GM18507 (cell line): ENCODE data around the gene CLHC1.
"Not testable (repeated sequence)": the region's sequence is repeated elsewhere in the genome, so short reads cannot be mapped to it uniquely, and the experiment has no call there.

Experiments used
- DNase-seq: peaks from one replicate; pipeline ENCODE4 v3.0.0; 2011; ENCODE audit warnings: low read depth; ENCODE audit not compliant: insufficient read length; ENCODE audit errors: extremely low spot score
- FAIRE-seq: peaks from 2 replicates; lab custom pipeline; 2011; peaks lifted over from hg19 to GRCh38; lab: Jason Lieb, UNC

Gene CLHC1

DNA sequence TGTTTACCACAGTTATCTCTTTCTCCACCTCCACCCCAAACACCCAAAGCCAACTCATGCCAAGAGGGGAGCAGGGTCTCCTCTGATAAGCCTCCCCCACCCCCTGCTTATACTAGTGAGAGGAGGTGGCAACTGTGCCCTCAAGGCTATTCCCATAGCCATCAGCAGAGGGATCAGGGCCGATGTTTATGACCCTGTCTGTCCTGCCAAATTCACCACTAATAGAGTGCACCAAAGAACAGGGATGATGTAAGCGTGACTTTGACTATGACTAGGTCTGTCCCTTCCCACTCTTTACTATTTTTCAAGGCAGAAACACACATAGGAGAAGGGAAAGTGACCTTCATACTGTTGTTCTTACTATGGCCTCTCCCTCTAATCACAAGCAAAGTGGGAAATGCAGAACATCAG is 74.6 kb downstream of the CLHC1 start:
- DNase-seq = no peak
- peak; percentile 18 for FAIRE-seq

DNA sequence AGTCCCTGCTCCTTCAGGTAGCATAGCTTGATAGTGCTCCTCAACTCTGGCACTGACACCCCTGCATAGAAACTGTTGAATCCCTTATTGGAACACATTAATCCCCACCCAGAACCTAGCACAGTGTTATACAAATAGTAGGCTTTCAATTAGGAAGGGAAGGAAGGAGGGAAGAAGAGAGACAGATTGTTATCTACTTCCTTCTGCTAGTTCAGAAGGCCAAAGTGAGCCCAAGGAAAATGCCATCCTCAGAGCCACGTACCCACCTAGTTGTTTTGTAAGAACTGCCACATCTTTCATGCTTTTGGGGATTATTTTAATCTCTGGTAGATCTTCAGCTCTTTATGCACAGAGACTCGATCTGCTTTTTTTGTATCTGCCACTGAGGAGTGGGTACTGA is 75.1 kb downstream of the CLHC1 start:
- DNase-seq (no peak), FAIRE-seq (no peak)

DNA sequence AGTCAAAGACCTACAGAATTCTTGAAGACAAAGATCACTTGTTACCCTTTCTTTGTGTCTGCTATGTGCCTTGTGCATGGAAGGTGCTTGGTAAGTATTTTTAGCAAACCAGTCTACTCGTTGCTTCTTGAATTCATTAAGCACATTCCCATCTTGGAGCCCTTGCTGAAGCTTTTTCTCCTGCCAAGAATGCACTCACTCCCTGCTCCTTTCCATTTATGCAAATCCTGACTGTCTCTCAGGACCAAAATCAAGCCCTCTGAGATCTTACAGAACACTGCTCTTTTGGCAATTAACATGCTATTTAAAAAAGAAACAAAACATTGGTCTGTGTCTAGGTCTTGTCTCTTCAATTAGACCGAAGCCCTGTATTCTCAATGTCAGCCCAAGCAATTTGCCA is 75.8 kb downstream of the CLHC1 start:
- FAIRE-seq (no peak), DNase-seq (no peak)

DNA sequence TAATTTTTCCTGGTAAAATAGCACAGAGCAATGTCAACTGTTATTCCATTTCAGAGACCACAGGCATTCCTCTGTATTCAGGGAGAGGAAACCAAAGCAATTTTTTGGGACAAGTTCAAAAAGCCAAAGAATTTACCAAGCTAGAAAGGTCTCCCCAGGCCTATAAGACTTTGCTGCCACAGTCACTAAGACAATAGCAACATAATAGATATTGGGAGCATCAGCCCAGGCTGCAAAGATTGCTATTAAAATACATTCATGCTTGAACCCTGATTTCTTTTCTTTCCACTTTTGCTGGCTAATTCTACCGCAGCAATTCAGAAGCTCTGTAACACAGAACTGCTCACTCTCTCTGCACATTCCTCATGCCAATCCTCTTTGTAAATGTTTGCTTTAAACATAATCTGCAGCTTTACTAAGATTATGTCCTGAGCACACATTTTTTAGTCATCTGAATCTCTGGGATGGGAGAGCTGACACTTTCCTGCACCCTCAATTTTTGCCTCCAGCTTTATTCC is 76.3 kb downstream of the CLHC1 start:
- DNase-seq (no peak), FAIRE-seq (no peak)

DNA sequence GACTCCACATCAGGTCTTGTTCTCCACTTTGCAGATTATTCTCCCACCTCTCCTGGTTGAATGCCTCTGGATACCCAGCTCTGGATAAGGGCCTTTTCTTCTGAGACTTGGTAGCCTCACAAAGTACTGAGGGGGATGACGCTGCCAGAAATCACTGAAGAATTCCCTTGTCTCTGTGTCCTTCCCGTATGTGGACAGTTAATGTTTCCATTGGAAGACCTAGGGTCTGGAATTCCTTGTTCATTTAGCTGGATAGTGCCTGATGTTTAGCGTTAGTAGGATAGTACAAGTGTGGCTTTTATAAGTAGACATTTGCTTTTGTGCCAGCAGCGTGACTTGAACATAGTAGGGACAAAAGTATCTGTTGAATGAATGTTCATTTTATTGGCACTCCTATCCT is 76.9 kb downstream of the CLHC1 start:
- FAIRE-seq = no peak
- DNase-seq = no peak

DNA sequence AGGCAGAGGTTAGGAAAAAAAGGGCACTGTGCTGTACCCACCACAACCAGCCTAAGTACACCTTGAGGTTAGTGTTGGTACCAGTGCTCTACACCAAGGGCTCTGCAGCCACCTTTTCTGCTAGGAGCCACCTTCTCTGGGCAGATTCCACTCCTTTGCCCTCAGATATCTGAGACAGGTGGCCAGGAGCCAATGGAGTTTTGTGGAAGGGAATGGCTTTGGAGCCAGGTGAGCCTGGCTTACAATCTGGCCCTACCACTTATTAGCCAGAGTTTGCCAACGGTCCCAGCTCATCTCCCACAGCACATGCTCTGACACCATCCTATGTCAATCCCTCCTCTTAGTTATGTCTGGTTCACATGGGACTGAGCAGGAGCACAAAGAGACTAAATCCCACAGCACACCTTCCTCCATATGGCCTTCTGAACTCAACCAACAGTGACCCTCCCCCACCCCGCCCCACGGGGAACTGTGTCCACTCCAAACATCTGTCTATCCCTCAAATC is 77.5 kb downstream of the CLHC1 start:
- DNase-seq = no peak
- FAIRE-seq = no peak

DNA sequence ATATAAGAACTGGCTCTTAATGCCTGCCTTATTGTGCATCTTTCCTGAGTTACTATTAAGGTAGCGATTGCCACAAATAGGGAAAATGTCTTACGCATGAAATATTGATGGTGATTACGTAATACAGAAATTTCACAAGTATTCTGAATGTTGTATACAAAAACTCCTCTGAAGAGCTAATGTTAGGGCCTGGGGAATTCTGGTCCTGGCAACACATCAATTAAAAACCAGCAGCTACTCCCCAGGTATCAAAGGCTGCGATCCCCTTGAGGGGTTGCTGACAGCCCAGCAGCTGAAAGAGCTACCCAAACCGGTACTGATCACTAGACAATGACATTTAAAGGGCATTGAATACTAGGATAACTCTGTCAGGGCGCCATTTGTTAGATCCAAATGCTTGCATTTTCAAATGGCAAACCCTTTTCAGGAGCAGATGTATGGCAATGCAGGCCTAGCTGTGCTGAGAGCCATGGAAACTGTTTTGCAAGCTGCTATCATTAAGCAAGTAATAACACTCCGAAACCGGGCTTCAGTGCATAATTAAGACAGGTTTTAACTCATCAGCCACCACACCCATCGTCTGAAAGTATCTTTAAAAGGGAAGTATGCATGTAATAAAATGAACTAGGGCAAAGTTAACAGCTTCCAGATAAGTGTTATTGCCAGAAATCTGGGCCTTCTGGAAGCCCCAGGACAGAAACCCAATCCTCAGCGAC is 78.4 kb downstream of the CLHC1 start:
- DNase-seq (no peak), FAIRE-seq (peak; percentile 44)

DNA sequence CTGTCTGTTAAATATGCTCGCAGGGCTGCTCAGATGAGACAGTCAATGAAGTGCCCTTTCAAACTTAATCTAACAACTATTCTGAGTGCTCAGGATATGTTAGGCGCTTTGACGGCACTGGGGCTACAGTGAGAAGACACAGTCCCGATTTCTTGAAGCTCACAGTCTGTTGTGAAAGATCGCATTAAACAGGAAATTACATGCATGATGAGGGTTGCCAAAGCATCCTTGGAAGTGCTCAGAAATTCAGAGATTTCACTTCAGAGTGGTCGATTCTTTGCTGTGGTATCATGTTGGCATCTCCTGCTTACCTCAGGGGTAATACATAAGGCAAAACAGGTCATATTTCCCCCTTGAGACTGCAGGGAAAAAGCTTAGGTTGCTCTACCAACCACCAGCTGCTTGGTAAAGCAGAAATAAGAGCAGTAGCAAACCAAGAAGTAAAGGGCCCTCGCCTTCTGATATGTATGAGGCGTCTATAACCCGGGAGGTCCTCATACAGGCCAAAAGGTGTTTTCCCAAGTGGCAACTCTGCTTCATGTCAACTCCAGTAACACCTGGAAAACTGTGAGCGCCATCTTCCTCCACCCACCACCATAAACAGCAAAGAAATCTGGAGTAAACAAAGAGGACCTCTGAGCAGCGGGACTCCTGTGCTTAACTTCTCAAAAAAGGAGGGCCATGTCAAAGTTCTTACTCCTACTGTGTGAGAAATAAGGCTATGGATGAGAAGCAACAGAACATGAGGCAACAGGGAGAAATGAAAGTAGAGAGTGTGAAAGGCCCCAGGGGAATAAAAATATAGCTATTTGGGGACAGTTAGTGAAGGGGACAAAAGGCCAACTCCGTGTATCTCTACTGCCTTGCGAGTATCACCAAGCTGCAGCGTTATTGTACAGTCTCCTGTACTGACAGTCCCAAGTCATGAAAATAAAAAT is 79.3 kb downstream of the CLHC1 start:
- no peak for DNase-seq
- no peak for FAIRE-seq

DNA sequence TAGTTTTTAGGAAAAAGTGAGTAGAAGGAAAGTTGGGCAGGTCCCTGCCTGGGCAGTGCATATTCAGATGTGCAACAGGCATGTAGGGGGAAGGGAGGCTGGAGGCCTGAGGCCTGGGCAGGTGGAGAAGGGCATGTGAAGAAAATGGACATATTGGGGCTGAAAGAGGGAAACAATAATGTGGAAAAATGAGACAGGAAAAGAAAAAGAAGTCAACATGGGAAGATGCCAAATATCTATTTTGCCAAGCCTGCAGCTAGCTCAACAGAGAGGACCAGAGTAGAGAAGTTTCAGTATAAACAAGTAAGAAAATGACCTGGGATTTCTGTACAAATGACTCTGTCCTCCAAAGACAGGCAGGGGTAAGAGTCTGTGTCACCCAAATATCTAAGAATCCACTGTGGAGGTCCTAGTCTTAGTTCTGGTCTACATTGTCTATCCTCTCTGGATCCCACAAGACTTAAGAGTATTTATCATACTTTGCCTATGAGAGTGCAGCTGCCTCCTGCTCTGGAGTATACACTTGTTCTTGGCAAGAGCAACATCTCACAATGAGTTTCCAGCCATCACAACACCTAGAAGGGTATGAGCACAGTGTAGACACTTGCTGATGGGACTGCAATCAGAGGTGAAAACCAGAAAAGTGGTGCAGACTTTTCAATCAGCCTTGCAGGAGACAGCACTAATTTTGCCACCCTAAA is 80.2 kb downstream of the CLHC1 start:
- DNase-seq (no peak), FAIRE-seq (no peak)

DNA sequence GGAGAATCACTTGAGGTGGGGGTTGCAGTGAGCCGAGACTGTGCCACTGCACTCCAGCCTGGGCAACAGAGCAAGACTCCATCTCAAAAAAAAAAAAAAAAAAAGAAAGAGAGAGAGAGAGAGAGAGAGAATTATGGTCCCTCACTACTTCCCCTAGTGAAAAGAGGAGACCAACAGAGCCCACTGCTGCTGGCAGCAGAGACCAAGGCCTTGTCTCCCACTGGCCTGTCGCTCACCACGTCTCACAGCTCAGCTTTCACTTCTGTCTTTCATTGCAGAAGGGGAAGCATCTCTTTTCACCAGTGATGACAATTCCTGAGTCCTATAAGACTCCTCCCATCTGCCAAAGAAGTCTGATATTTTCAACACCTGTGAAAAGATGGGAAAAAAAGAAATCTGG is 81.3 kb downstream of the CLHC1 start:
- DNase-seq = no peak
- peak; percentile 68 for FAIRE-seq

DNA sequence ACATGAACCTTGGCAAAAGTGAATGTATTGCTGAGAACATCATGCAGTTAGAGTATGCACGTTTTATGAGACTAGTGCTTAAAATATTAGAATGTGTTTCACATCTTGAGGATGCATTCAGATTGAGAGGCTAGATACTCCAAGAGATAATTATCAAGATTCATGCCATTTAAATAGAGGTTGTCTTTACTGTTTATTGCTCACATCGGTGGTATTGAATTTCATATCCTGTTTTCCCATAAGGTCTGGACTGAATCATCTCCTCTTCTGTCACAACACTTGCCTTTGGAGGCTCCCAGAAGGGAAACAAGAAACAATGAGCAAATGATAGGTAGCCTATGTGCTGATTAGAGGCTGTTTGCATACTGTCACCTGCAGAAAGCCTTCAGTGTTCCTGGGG is 83.8 kb downstream of the CLHC1 start:
- DNase-seq (no peak), FAIRE-seq (no peak)

DNA sequence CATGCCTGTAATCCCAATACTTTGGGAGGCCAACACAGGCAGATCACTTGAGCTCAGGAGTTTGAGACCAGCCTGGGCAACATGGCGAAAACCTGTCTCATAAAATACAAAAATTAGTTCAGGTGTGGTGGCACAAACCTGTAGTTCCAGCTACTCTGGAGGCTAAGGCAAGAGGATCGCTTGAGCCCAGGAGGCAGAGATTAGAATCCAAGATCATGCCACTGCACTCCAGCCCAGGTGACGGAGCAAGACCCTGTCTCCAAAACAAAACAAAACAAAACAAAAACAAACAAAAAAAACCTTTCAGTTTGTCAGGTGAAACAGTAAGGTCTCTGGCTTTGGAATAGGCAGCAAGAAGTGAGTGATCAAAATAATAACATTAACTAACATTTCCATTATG is 84.6 kb downstream of the CLHC1 start:
- DNase-seq = no peak
- no peak for FAIRE-seq

DNA sequence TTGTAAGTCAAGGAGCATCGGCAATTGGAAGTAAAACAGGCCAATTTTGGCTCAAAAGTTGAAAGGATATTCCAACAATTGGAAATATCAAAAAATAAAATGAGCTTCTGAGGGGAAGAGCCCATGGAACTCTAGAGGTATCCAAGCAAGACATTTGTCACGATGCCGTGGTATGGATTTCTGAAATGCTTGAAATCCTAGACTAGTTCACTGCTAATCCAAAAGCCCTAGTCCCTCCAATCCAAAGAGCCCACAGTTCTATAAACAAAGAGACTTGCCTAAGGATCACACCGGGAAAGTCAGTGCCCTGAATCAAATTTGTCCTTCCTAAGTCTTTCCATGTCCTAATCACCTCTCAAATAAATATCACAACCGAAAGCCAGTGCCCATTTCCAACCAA is 85.1 kb downstream of the CLHC1 start:
- DNase-seq = no peak
- FAIRE-seq = no peak

DNA sequence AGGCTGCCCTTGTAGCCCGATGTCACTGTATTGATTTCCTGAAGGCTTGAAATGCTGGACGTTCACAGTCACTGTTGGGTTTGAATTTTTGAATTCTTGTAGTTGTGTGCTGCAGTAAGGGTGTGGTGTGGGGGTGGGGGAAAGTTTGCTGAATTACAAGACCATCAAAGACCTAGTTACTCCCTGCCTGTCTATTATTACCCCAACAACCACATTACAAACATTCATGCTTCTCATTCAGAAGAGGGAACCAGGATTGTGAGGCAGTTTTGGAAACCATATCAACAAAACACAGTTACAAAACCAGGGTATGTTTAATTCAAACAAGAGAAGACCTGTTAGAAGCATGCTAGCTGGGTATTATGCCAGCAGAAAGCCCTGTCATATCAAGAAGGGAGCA is 85.8 kb downstream of the CLHC1 start:
- DNase-seq (no peak), FAIRE-seq (no peak)

DNA sequence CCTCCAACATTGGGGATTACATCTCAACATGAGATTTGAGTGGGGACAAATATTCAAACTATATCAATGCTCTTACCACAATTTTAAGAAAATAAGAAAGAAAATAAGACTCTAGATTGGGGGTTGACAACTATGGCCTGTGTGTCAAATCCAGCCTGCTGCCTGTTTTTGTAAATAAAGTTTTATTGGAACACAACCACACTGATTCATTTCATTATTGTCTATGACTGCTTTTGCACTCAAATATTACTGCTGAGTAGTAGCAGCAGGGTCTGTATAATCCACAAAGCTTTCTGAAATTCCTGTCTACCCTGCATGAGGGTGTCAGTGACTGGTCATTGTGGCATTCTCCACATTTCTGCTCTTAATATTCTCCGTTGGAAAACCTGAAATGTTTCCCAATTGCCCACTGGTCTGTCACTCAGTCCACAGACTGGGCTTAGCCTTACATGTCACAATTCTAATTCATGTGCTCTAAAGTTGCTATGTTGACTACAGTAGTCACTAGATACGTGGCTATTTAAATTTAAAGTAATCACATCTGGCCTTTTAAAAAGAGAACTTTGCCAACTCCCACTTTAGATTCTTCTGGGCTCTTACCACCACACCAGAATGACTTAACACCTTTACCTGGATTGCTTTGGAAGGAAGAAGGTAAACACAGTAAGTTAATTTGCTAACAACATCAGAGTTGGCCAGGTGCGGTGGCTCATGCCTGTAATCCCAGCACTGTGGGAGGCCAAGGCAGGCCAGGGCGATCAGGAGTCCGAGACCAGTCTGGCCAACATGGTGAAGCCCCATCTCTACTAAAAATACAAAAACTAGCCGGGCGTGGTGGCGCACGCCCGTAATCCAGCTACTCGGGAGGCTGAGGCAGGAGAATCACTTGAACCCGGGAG is 86.9 kb downstream of the CLHC1 start:
- DNase-seq = no peak
- FAIRE-seq = no peak

DNA sequence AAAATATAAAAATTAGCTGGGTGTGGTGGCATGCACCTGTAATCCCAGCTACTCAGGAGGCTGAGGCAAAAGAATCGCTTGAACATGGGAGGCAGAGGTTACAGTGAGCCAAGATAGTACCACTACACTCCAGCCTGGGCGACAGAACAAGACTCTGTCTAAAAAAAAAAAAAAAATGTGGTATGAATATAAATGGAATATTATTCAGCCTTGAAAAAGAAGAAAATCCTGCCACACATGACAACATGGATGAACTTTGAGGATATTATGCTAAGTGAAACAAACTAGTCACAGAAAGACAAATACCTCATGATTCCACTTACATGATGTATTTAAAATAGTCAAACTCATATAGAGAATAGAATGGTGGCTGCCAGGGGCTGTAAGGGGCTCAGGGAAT is 88.4 kb downstream of the CLHC1 start:
- not testable (repeated sequence) for DNase-seq, FAIRE-seq

DNA sequence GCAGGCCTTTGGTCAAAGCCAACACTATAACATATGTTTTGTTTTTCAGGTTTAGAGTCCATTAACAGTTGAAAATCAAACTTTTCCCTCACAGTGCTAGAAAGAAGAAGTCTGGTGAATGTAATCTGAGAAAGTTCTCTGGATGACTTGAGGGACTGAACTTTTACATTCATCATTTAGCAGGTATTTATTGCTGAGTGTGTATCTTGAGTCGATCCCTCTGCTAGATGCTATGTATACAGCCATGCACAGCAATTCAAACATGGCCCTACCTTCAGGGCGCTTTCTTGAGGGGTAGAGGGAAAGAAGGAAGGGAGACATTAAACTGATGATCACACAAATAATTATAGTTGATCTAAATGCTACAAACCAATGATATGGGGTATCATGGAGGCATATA is 89.6 kb downstream of the CLHC1 start:
- DNase-seq = no peak
- FAIRE-seq = no peak

DNA sequence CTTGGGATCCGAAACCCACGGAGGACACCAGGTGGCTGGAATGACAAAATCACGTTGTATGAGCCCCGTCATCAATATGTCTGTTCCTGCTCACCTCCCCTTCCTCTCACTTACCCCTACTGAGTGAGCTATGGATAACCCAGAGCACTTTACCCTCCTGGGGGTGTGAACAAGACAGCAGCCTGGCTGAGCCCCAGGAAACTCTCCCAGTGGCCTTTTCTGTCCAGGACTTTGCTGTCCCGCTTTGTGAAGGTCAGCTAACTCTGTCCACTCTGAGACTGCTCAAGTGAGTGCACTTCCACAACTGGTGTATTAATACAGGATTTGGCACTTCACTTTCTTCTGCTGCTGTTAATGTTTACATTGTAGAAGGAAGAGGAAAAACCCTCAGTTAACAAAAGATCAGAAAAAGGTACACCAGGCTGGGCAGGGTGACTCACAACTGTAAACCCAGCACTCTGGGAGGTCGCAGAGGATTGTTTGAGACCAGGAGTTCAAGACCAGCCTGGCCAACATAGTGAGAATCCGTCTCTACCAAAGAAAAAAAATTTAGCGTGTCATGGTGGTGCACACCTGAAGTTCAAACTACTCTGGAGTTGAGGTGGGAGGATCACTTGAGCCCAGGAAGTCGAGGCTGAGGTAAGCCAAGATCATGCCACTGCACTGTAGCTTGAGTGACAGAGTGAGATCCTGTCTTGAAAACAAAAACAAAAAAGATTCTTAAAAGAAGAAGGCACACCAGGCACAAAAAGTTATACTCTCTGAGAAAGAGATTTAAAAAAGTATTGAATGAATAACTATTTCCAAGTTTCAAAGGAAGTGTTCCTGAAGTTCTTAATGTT is 90.3 kb downstream of the CLHC1 start:
- FAIRE-seq (no peak), DNase-seq (no peak)
